Ovary (tissue), 3 donors: Measurements from ENCODE around the gene PAK6.

ENCODE experiments used
- CTCF ChIP-seq, 3 donors: fragments of 450-650 bp in 2 of 3; fragments of 200-600 bp in 1 of 3; IDR thresholded peaks; one replicate each; pipeline versions ENCODE4 v1.5.1 to v1.8.0; 2016 to 2022; ENCODE audit warnings: antibody characterized with exemption in 3 of 3, mild to moderate bottlenecking in 1 of 3
- POLR2A ChIP-seq: fragments of 450-650 bp; IDR thresholded peaks from one replicate; pipeline ENCODE4 v1.6.1; 2017; ENCODE audit warnings: antibody characterized with exemption, mild to moderate bottlenecking, moderate library complexity
- donor health status: DM: no; HTN: no; CAD: no.

- TF ChIP-seq CTCF (IDR thresholded peaks at IDR 0.05) (no peak), POLR2A (no peak)
Measured at GRCh38 chr15:40303576-40303975, 64.7 kb downstream of the PAK6 start.
